SK-N-SH (cell line): Measurements from ENCODE around the gene CUX1. TPM values are rescaled to one million over a fixed set of nuclear protein-coding genes. Genes with fewer than 3 reads are reported as not detected.

Experiments used
- CTCF ChIA-PET: fragments of 300-600, 350-600 bp; formaldehyde crosslinking; extraction: SDS; loops from one replicate; lab custom pipeline; 2021; lab: Yijun Ruan, JAX
- POLR2A ChIA-PET: fragments of 350-600 bp; sonication (Branson Sonifier 250); formaldehyde crosslinking; extraction: SDS; loops from one replicate; lab custom pipeline; 2020; ENCODE audit warnings: antibody characterized with exemption, inconsistent platforms; lab: Yijun Ruan, JAX
- DNase-seq: peaks from one replicate; pipeline ENCODE4 v3.0.0; 2012
- H2AFZ ChIP-seq: fragments of 200-600 bp; sonication (generic); 2 replicates; pipeline ENCODE4 v1.8.1; 2016; ENCODE audit warnings: antibody characterized with exemption, mild to moderate bottlenecking, low read depth
- H3F3A ChIP-seq: fragments of 200-600 bp; sonication (generic); replicated peaks from 2 replicates; pipeline ENCODE3; 2016; ENCODE audit warnings: antibody characterized with exemption, mild to moderate bottlenecking; ENCODE audit not compliant: insufficient read depth
- H3K27ac ChIP-seq, 2 experiments: fragments of 200-500 bp in 1 of 2; fragments of 200-600 bp in 1 of 2; sonication (Bioruptor generic) in 1 of 2; sonication (generic), shearing (Covaris generic) in 1 of 2; 2 replicates each; pipeline versions ENCODE4 v1.5.1 to v1.6.1; 2014 to 2016; ENCODE audit warnings: low read depth in 2 of 2, inconsistent platforms in 1 of 2, low read length in 1 of 2, mild to moderate bottlenecking in 1 of 2, mixed read lengths in 1 of 2
- H3K27me3 ChIP-seq: fragments of 200-600 bp; sonication (generic), shearing (Covaris generic); 2 replicates; pipeline ENCODE4 v1.6.1; 2016; ENCODE audit warnings: mixed run types; ENCODE audit not compliant: insufficient read depth
- H3K36me3 ChIP-seq, 2 experiments: fragments of 200-500 bp in 1 of 2; fragments of 200-600 bp in 1 of 2; sonication (Bioruptor generic) in 1 of 2; sonication (generic) in 1 of 2; replicated peaks in 1 of 2; 2 replicates each; pipeline versions ENCODE3 to v1.5.1; 2014 to 2016; ENCODE audit warnings: low read length in 1 of 2, mild to moderate bottlenecking in 1 of 2; ENCODE audit not compliant: insufficient read depth in 2 of 2, control insufficient read depth in 1 of 2
- H3K4me1 ChIP-seq, 2 experiments: fragments of 200-500 bp in 1 of 2; fragments of 200-600 bp in 1 of 2; sonication (Bioruptor generic) in 1 of 2; sonication (generic), shearing (Covaris generic) in 1 of 2; 2 replicates each; pipeline versions ENCODE4 v1.5.1 to v1.6.1; 2014 to 2016; ENCODE audit warnings: low read depth in 1 of 2, low read length in 1 of 2, mixed run types in 1 of 2; ENCODE audit not compliant: insufficient read depth in 2 of 2, control insufficient read depth in 1 of 2
- H3K4me2 ChIP-seq: fragments of 200-600 bp; sonication (generic), shearing (Covaris generic); 2 replicates; pipeline ENCODE4 v1.6.1; 2017; ENCODE audit warnings: mixed run types
- H3K4me3 ChIP-seq, 2 experiments: fragments of 200-500 bp in 1 of 2; fragments of 200-600 bp in 1 of 2; sonication (Bioruptor generic) in 1 of 2; sonication (generic), shearing (Covaris generic) in 1 of 2; 2 replicates each; pipeline versions ENCODE4 v1.5.1 to v1.8.1; 2014 to 2016; ENCODE audit warnings: low read depth in 2 of 2, inconsistent platforms in 1 of 2, low read length in 1 of 2, mild to moderate bottlenecking in 1 of 2, mixed read lengths in 1 of 2, moderate library complexity in 1 of 2
- H3K79me2 ChIP-seq: fragments of 200-600 bp; sonication (generic); 2 replicates; pipeline ENCODE4 v1.8.1; 2017; ENCODE audit warnings: mild to moderate bottlenecking; ENCODE audit not compliant: insufficient read depth
- H3K9ac ChIP-seq: fragments of 200-600 bp; sonication (generic); 2 replicates; pipeline ENCODE4 v1.6.1; 2017; ENCODE audit warnings: mixed run types
- H3K9me2 ChIP-seq: fragments of 200-600 bp; sonication (generic); 2 replicates; pipeline ENCODE4 v1.6.1; 2017; ENCODE audit warnings: mixed run types
- H3K9me3 ChIP-seq: fragments of 200-600 bp; sonication (generic); 2 replicates; pipeline ENCODE4 v1.6.1; 2017; ENCODE audit warnings: mixed run types, mild to moderate bottlenecking, moderate library complexity
- H4K20me1 ChIP-seq: fragments of 200-600 bp; sonication (generic); 2 replicates; pipeline ENCODE4 v1.6.1; 2017; ENCODE audit warnings: mild to moderate bottlenecking, mixed run types; ENCODE audit not compliant: insufficient read depth
- CHD2 ChIP-seq: fragments of 150-350 bp; IDR thresholded peaks from 2 replicates; pipeline ENCODE4 v1.6.1; 2018; ENCODE audit warnings: low read length; ENCODE audit not compliant: partially characterized antibody
- EZH2phosphoT487 ChIP-seq: fragments of 200-600 bp; sonication (generic); IDR thresholded peaks from 2 replicates; pipeline ENCODE4 v1.6.1; 2017; ENCODE audit warnings: low read depth, mixed run types, mild to moderate bottlenecking, antibody characterized with exemption, moderate library complexity, borderline replicate concordance
- FOSL2 ChIP-seq: IDR thresholded peaks from 2 replicates; pipeline ENCODE4 v1.4.0; 2012; ENCODE audit warnings: low read depth, mild to moderate bottlenecking, moderate library complexity, borderline replicate concordance
- FOXM1 ChIP-seq: IDR thresholded peaks from 2 replicates; pipeline ENCODE4 v1.4.0; 2012; ENCODE audit warnings: low read depth, mild to moderate bottlenecking
- GATA2 ChIP-seq: sonication (generic); formaldehyde crosslinking; IDR thresholded peaks from 2 replicates; pipeline ENCODE4 v1.5.0; 2020; ENCODE audit warnings: mild to moderate bottlenecking, missing genetic modification reagents
- MEF2A ChIP-seq: IDR thresholded peaks from 2 replicates; pipeline ENCODE4 v1.4.0; 2012; ENCODE audit warnings: low read depth, borderline replicate concordance
- MXI1 ChIP-seq: IDR thresholded peaks from 2 replicates; pipeline ENCODE4 v1.6.1; 2012; ENCODE audit warnings: mild to moderate bottlenecking, low read depth, low read length, improper control_type of control experiment
- NRF1 ChIP-seq: IDR thresholded peaks from 2 replicates; pipeline ENCODE4 v1.6.1; 2012; ENCODE audit warnings: low read depth, mild to moderate bottlenecking, low read length
- RAD21 ChIP-seq: IDR thresholded peaks from 2 replicates; pipeline ENCODE4 v1.6.1; 2012; ENCODE audit warnings: mild to moderate bottlenecking, low read length
- RFX5 ChIP-seq: IDR thresholded peaks from 2 replicates; pipeline ENCODE4 v1.6.1; 2012; ENCODE audit warnings: mild to moderate bottlenecking, improper control_type of control experiment, low read length
- RXRA ChIP-seq: IDR thresholded peaks from 2 replicates; pipeline ENCODE4 v1.4.0; 2012; ENCODE audit warnings: low read depth, mild to moderate bottlenecking, borderline replicate concordance
- SIN3A ChIP-seq: IDR thresholded peaks from 2 replicates; pipeline ENCODE4 v1.6.1; 2012; ENCODE audit warnings: low read depth, mild to moderate bottlenecking, low read length, moderate library complexity, borderline replicate concordance
- TAF1 ChIP-seq: IDR thresholded peaks from 2 replicates; pipeline ENCODE4 v1.6.1; 2012; ENCODE audit warnings: low read depth, mild to moderate bottlenecking, low read length, moderate library complexity, borderline replicate concordance
- WGBS: methylation state at CpG from one replicate; pipeline ENCODE4 v1.1.6; 2017; ENCODE audit warnings: low lambda C conversion rate; 5-methylcytosine and 5-hydroxymethylcytosine counted together
- polyA plus RNA-seq, 3 experiments: library from polyadenylated mRNA; depleted of rRNA; stranded (reverse); fragments of >200 nt; gene quantifications; 2 replicates each; pipeline ENCODE4 v1.2.3, GENCODE V29; 2012
- TF ChIP-seq, protein P1 (sequence below): IDR thresholded peaks from 2 replicates; pipeline ENCODE4 v1.4.0; 2012; ENCODE audit warnings: low read depth, borderline replicate concordance
- TF ChIP-seq, protein P2 (sequence below): fragments of 200-600 bp; sonication (generic); IDR thresholded peaks from 2 replicates; pipeline ENCODE4 v1.6.1; 2017; ENCODE audit warnings: antibody characterized with exemption, mild to moderate bottlenecking, moderate library complexity
- TF ChIP-seq, protein P3 (sequence below): IDR thresholded peaks from 2 replicates; pipeline ENCODE4 v1.4.0; 2012; ENCODE audit warnings: low read depth, borderline replicate concordance
- TF ChIP-seq, protein P4 (sequence below): fragments of 150-350 bp; IDR thresholded peaks from 2 replicates; pipeline ENCODE4 v1.6.1; 2017; ENCODE audit warnings: antibody characterized with exemption, low read length, low read depth, borderline replicate concordance

CUX1 gene
- polyA plus RNA-seq, 1 of the 3 experiments (the other 2 are of a cell fraction) = 68.6 TPM

DNA sequence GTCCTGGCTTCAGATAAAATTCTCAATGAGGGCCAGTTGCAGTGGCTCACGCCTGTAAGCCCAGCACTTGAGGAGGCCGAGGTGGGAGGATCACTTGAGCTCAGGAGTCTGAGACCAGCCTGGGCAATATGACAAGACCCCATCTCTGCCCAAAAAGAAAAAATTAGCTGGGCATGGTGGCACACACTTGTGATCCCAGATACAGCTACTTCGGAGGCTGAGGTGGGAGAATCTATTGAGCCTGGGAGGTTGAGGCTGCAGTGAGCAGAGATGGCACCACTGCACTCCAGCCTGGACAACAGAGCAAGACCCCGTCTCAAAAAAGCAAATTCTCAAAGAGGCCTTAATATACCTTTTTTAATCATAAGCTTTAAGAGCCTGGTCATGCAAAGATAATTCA is 142.9 kb downstream of the CUX1 start:
- TF ChIP-seq NRF1 (no peak), FOXM1 (no peak), GATA2 (CRISPR knock-in tag) (no peak), EZH2phosphoT487 (no peak), MXI1 (no peak)
- TF ChIP-seq, protein P1, sequence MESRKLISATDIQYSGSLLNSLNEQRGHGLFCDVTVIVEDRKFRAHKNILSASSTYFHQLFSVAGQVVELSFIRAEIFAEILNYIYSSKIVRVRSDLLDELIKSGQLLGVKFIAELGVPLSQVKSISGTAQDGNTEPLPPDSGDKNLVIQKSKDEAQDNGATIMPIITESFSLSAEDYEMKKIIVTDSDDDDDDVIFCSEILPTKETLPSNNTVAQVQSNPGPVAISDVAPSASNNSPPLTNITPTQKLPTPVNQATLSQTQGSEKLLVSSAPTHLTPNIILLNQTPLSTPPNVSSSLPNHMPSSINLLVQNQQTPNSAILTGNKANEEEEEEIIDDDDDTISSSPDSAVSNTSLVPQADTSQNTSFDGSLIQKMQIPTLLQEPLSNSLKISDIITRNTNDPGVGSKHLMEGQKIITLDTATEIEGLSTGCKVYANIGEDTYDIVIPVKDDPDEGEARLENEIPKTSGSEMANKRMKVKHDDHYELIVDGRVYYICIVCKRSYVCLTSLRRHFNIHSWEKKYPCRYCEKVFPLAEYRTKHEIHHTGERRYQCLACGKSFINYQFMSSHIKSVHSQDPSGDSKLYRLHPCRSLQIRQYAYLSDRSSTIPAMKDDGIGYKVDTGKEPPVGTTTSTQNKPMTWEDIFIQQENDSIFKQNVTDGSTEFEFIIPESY = no peak
- TF ChIP-seq, protein P2, sequence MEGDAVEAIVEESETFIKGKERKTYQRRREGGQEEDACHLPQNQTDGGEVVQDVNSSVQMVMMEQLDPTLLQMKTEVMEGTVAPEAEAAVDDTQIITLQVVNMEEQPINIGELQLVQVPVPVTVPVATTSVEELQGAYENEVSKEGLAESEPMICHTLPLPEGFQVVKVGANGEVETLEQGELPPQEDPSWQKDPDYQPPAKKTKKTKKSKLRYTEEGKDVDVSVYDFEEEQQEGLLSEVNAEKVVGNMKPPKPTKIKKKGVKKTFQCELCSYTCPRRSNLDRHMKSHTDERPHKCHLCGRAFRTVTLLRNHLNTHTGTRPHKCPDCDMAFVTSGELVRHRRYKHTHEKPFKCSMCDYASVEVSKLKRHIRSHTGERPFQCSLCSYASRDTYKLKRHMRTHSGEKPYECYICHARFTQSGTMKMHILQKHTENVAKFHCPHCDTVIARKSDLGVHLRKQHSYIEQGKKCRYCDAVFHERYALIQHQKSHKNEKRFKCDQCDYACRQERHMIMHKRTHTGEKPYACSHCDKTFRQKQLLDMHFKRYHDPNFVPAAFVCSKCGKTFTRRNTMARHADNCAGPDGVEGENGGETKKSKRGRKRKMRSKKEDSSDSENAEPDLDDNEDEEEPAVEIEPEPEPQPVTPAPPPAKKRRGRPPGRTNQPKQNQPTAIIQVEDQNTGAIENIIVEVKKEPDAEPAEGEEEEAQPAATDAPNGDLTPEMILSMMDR = no peak
- TF ChIP-seq, all 33 proteins: peak for 0
- POLR2A ChIA-PET = no interaction called here
- peaks cover 85% of the 10 kb centered on the region for H3K79me2 ChIP-seq
- CTCF ChIA-PET = interaction anchor here (0.6 to 1.6 kb wide), 6 partner anchors 10 to 211 kb away, joined by 3 to 4 read pairs (median 3); no protein-coding TSS in a partner anchor
- no peaks in the 10 kb centered on the region for H3F3A ChIP-seq
- H3K9me3 ChIP-seq = no peaks in the 10 kb centered on the region
- no peak overlapping the region for H2AFZ ChIP-seq
- 0 out of 2 replicates have a peak, but pooled peaks cover 3% of the 10 kb centered on the region for H4K20me1 ChIP-seq
- peaks cover 0 to 18% of the 10 kb centered on the region in 2 experiments; a peak in 1 of 4 replicates for H3K4me1 ChIP-seq
- WGBS = 94% methylated on average over 4 of the region's 4 CpGs
- no peaks in the 10 kb centered on the region for H3K9me2 ChIP-seq
- no peaks in the 10 kb centered on the region for H3K36me3 ChIP-seq
- H3K27ac ChIP-seq = no peak overlapping the region
- no peak overlapping the region for H3K4me2 ChIP-seq
- H3K4me3 ChIP-seq = no peak overlapping the region
- H3K27me3 ChIP-seq = no peaks in the 10 kb centered on the region
- DNase-seq = no peak
- no peak overlapping the region for H3K9ac ChIP-seq

DNA sequence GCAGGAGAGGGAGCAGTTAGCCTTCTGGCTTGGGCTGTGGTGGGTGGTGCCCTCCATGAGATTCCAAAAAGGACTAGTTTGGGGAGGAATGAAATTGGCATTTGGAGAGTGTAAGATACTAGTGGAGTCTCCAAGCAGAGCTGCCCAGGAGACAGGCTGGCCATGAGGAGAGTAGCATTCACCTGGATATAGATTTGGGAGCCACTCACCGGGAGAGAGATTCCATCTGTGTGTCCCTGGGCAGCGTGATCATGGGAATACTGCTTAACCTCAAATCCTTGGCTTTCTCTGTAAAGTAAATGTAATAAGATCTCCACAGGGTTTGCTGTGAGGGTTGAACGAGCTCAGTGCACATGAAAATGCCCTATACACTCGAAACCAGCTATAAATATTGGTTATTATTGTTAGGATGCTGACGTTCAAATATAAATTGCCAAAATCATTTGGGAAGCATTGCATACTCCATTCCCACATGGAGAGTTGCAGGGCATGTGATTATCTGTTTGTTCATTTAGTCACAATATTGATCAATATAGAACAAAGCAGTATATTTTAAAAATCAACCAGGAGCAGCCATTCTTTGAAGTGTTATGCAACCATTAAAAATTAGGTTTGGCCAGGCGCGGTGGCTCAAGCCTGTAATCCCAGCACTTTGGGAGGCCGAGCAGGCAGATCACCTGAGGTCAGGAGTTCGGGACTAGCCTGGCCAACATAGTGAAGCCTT is 143.7 kb downstream of the CUX1 start:
- no peaks in the 10 kb centered on the region for H3F3A ChIP-seq
- 83% methylated on average over 9 of the region's 9 CpGs for WGBS
- POLR2A ChIA-PET = no interaction called here
- TF ChIP-seq MXI1 (no peak), RAD21 (no peak), TAF1 (no peak), SIN3A (no peak), FOXM1 (no peak), NRF1 (no peak), CHD2 (no peak), FOSL2 (no peak), RFX5 (no peak), RXRA (no peak), MEF2A (no peak)
- TF ChIP-seq, protein P2 = no peak
- TF ChIP-seq, protein P3, sequence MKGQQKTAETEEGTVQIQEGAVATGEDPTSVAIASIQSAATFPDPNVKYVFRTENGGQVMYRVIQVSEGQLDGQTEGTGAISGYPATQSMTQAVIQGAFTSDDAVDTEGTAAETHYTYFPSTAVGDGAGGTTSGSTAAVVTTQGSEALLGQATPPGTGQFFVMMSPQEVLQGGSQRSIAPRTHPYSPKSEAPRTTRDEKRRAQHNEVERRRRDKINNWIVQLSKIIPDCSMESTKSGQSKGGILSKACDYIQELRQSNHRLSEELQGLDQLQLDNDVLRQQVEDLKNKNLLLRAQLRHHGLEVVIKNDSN = no peak
- TF ChIP-seq, protein P4, sequence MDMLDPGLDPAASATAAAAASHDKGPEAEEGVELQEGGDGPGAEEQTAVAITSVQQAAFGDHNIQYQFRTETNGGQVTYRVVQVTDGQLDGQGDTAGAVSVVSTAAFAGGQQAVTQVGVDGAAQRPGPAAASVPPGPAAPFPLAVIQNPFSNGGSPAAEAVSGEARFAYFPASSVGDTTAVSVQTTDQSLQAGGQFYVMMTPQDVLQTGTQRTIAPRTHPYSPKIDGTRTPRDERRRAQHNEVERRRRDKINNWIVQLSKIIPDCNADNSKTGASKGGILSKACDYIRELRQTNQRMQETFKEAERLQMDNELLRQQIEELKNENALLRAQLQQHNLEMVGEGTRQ = no peak

More for the DNA sequence above, 143.7 kb downstream of the CUX1 start:
- CTCF ChIA-PET = interaction anchor here (0.7 to 1.5 kb wide), 4 partner anchors 9 to 272 kb away, joined by 3 read pairs; no protein-coding TSS in a partner anchor
- Histone ChIP-seq H3K36me3 (no peaks in the 10 kb centered on the region), H3K27ac (no peak overlapping the region), H3K27me3 (no peaks in the 10 kb centered on the region), H3K4me3 (no peak overlapping the region), H3K4me2 (no peak overlapping the region), H3K9ac (no peak overlapping the region), H4K20me1 (peaks cover 7% of the 10 kb centered on the region; the same call in 1 of the 2 replicates), H3K4me1 (peaks cover 0 to 17% of the 10 kb centered on the region in 2 experiments; a peak in 1 of 4 replicates), H2AFZ (no peak overlapping the region), H3K79me2 (peaks cover 85% of the 10 kb centered on the region), H3K9me2 (no peaks in the 10 kb centered on the region), H3K9me3 (no peaks in the 10 kb centered on the region)
- no peak for DNase-seq
